Endothelial cell of umbilical vein (primary cell): ENCODE data around the gene COL13A1. TPM values are rescaled to one million over a fixed set of nuclear protein-coding genes. Genes with fewer than 3 reads are reported as not detected.

ENCODE experiments used
- BruUV-seq: library from RNA; stranded (reverse); fragments of 400-500 nt; replicated peaks from 2 replicates; lab custom pipeline; 2021; lab: Mats Ljungman, UMichigan
- CTCF ChIA-PET: fragments of 300-600, 350-600 bp; sonication (Branson Sonifier 250); formaldehyde crosslinking; loops from one replicate; lab custom pipeline; 2021; ENCODE audit warnings: antibody characterized with exemption, inconsistent platforms; lab: Charles Lee
- POLR2A ChIA-PET: fragments of 300-600, 350-600 bp; sonication (Branson Sonifier 250); formaldehyde crosslinking; loops from one replicate; lab custom pipeline; 2021; ENCODE audit warnings: antibody characterized with exemption, inconsistent platforms; lab: Charles Lee
- DNase-seq: peaks from one replicate; pipeline ENCODE4 v3.0.0-alpha.2; 2011; ENCODE audit warnings: low read depth, low spot score
- FAIRE-seq: peaks from 2 replicates; lab custom pipeline; 2011; peaks lifted over from hg19 to GRCh38; lab: Jason Lieb, UNC
- H2AFZ ChIP-seq: 2 replicates; pipeline ENCODE4 v1.6.0; 2012; ENCODE audit warnings: low read depth, low read length, control low read depth, inconsistent platforms
- H3K27ac ChIP-seq: 2 replicates; pipeline ENCODE4 v1.5.1; 2011; ENCODE audit warnings: low read depth, mild to moderate bottlenecking, control low read depth, low read length, moderate library complexity; ENCODE audit not compliant: insufficient read depth
- H3K27me3 ChIP-seq, 2 experiments: 2 replicates each; pipeline versions ENCODE4 v1.6.0 to v1.6.1; 2011; ENCODE audit warnings: low read length in 2 of 2, mixed read lengths in 1 of 2; ENCODE audit not compliant: control insufficient read depth in 2 of 2, insufficient read depth in 2 of 2
- H3K36me3 ChIP-seq, 2 experiments: 2 replicates in 1 of 2; 3 replicates in 1 of 2; pipeline ENCODE4 v1.5.1; 2011; ENCODE audit warnings: low read length in 2 of 2, mild to moderate bottlenecking in 1 of 2, moderate library complexity in 1 of 2; ENCODE audit not compliant: control insufficient read depth in 2 of 2, insufficient read depth in 2 of 2; ENCODE audit errors: extremely low read depth in 1 of 2
- H3K4me1 ChIP-seq: 3 replicates; pipeline ENCODE4 v1.5.1; 2011; ENCODE audit warnings: mild to moderate bottlenecking, low read length; ENCODE audit not compliant: control insufficient read depth, insufficient read depth; ENCODE audit errors: extremely low read depth
- H3K4me2 ChIP-seq: 2 replicates; pipeline ENCODE4 v1.6.1; 2011; ENCODE audit warnings: low read length, control low read depth, mixed read lengths; ENCODE audit not compliant: insufficient read depth
- H3K4me3 ChIP-seq, 3 experiments: fragments of 200-600 bp in 1 of 3; sonication (generic), shearing (Covaris generic) in 1 of 3; replicated peaks in 1 of 3; 2 replicates each; pipeline ENCODE4 v1.5.1; 2011 to 2016; ENCODE audit warnings: control low read depth in 3 of 3, low read length in 3 of 3, mild to moderate bottlenecking in 2 of 3, inconsistent platforms in 1 of 3, low read depth in 1 of 3, moderate library complexity in 1 of 3; ENCODE audit not compliant: insufficient read depth in 1 of 3
- H3K79me2 ChIP-seq: 2 replicates; pipeline ENCODE4 v1.6.0; 2012; ENCODE audit warnings: low read length, inconsistent platforms; ENCODE audit not compliant: control insufficient read depth, insufficient read depth
- H3K9ac ChIP-seq: replicated peaks from 2 replicates; pipeline ENCODE3; 2011; ENCODE audit warnings: low read length, control low read depth; ENCODE audit not compliant: insufficient read depth; ENCODE audit errors: extremely low read depth
- H3K9me1 ChIP-seq: replicated peaks from 3 replicates; pipeline ENCODE4 v1.6.0; 2011; ENCODE audit warnings: mild to moderate bottlenecking, low read length; ENCODE audit not compliant: control insufficient read depth, insufficient read depth; ENCODE audit errors: extremely low read depth
- H3K9me3 ChIP-seq: replicated peaks from 2 replicates; pipeline ENCODE4 v1.5.1; 2012; ENCODE audit warnings: low read length, inconsistent platforms; ENCODE audit not compliant: control insufficient read depth, insufficient read depth
- H4K20me1 ChIP-seq: replicated peaks from 2 replicates; pipeline ENCODE3; 2011; ENCODE audit warnings: mild to moderate bottlenecking, low read length; ENCODE audit not compliant: control insufficient read depth, insufficient read depth; ENCODE audit errors: extremely low read depth
- EZH2 ChIP-seq: IDR thresholded peaks from 2 replicates; pipeline ENCODE4 v1.6.1; 2012; ENCODE audit warnings: borderline replicate concordance, low read depth, mild to moderate bottlenecking, moderate library complexity, low read length, inconsistent platforms; ENCODE audit not compliant: severe bottlenecking
- FOS ChIP-seq: IDR thresholded peaks from 2 replicates; pipeline ENCODE4 v1.6.1; 2011; ENCODE audit warnings: mild to moderate bottlenecking, low read length, moderate library complexity, borderline replicate concordance; ENCODE audit not compliant: insufficient read depth
- GATA2 ChIP-seq: IDR thresholded peaks from 2 replicates; pipeline ENCODE4 v1.7.0; 2011; ENCODE audit warnings: low read depth, mild to moderate bottlenecking, moderate library complexity, mixed read lengths, low read length; ENCODE audit not compliant: insufficient read length, insufficient read depth
- JUN ChIP-seq: IDR thresholded peaks from 2 replicates; pipeline ENCODE4 v1.6.1; 2011; ENCODE audit warnings: borderline replicate concordance, low read depth; ENCODE audit not compliant: insufficient read length, insufficient read depth
- MYC ChIP-seq: IDR thresholded peaks from one replicate; pipeline ENCODE4 v1.6.1; 2011; ENCODE audit warnings: mild to moderate bottlenecking, low read depth, low read length
- POLR2A ChIP-seq: IDR thresholded peaks from 2 replicates; pipeline ENCODE4 v1.6.1; 2012; ENCODE audit warnings: low read depth, mild to moderate bottlenecking, control low read depth, low read length
- POLR2AphosphoS5 ChIP-seq: IDR thresholded peaks from 2 replicates; pipeline ENCODE4 v1.6.1; 2012; ENCODE audit warnings: low read depth, mild to moderate bottlenecking, control low read depth, low read length, moderate library complexity; ENCODE audit not compliant: insufficient read depth
- dilution Hi-C: fragments of 300-500 bp; cut with MboI; formaldehyde crosslinking; loops from one replicate; pipeline ENCODE4 v1.15.0; 2019; ENCODE audit warnings: low sequenced_read_pairs; ENCODE audit not compliant: extremely low pct_ligation_motif_present
- intact Hi-C: fragments of 100-400 bp; cut with micrococcal nuclease; formaldehyde crosslinking; loops from one replicate; pipeline ENCODE4 v1.10.0; 2022
- polyA plus RNA-seq, 4 experiments: library from polyadenylated mRNA; depleted of rRNA in 3 of 4; stranded (reverse) in 3 of 4; unstranded in 1 of 4; fragments of >200 nt; gene quantifications; 2 replicates each; pipeline versions ENCODE4 v1.2.1 to v1.2.3, GENCODE V29; 2011 to 2012; ENCODE audit warnings: missing spikeins in 1 of 4
- total RNA-seq: library from RNA; stranded (reverse); gene quantifications from 2 replicates; pipeline ENCODE4 v1.2.3, GENCODE V29; 2021
- TF ChIP-seq, protein P1 (sequence below), 2 donors: IDR thresholded peaks; 1 replicate in 1 of 2; 2 replicates in 1 of 2; pipeline ENCODE4 v1.5.1; 2011; ENCODE audit warnings: low read length in 2 of 2, mild to moderate bottlenecking in 2 of 2, moderate library complexity in 2 of 2, control low read depth in 1 of 2, inconsistent platforms in 1 of 2, low read depth in 1 of 2; ENCODE audit not compliant: insufficient read depth in 1 of 2; ENCODE audit errors: extremely low read depth in 1 of 2
- TF ChIP-seq, protein P2 (sequence below): IDR thresholded peaks from 2 replicates; pipeline ENCODE4 v1.6.1; 2011; ENCODE audit not compliant: insufficient read depth, insufficient read length

The COL13A1 gene
- total and polyA plus RNA-seq, 2 donors (not counting 3 experiments of a cell fraction or from before 2014, with no cell fraction given), result 21.4 to 47.5 TPM

DNA sequence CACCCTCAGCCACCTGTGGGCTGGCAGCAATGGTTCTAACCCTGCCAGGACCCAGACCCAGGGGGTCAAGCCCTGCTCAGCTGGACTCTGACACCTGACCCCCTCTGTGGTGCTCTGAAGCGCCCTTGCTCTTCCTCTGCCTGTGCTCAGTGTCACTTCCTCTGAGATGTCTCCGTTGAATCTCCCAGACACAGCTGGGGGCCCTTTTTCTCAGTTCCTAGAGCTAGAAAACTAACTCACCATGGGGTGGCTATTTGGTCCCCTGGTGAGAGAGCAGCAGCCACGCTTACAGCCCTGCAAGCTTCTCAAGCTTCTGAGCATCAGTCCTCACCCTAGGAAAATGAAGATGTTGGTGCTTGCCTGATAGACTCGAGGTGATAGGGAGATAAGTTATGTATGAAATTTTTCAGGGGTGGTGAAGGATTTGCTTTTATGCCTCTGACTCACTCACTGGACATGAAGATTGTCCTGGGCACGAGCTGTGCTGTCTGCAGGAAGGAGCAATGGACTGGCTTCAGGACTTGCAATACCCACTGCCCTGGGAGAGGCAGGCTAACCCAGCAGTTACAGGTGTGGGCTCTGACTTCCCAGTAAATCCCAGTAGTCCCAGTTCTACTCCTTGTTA is 29.6 kb downstream of the COL13A1 start:
- H4K20me1 ChIP-seq, result no peaks in the 10 kb centered on the region
- dilution Hi-C loops, result no loop called here
- FAIRE-seq (no peak), DNase-seq (no peak)
- H3K27ac ChIP-seq, result no peak overlapping the region
- H3K79me2 ChIP-seq, result peaks cover 26% of the 10 kb centered on the region
- intact Hi-C loops, result no loop called here
- no peaks in the 10 kb centered on the region for H3K36me3 ChIP-seq
- no peaks in the 10 kb centered on the region for H3K9me3 ChIP-seq
- TF ChIP-seq POLR2A, result no peak
- ChIA-PET CTCF (interaction anchor here (1.6 to 2.8 kb wide), 2 partner anchors 30 to 83 kb away, joined by 5 to 8 read pairs; no protein-coding TSS in a partner anchor), POLR2A (interaction anchor here (0.7 kb wide), 1 partner anchor 15 kb away, joined by 3 read pairs; no protein-coding TSS in a partner anchor)
- H3K4me2 ChIP-seq, result no peak overlapping the region
- H3K9ac ChIP-seq, result no peak overlapping the region
- BruUV-seq, result no TSS peak
- no peaks in the 10 kb centered on the region for H3K9me1 ChIP-seq
- H3K4me1 ChIP-seq, result peaks cover 42% of the 10 kb centered on the region
- H3K4me3 ChIP-seq, result no peak overlapping the region
- no peak overlapping the region for H2AFZ ChIP-seq
- no peaks in the 10 kb centered on the region for H3K27me3 ChIP-seq

DNA sequence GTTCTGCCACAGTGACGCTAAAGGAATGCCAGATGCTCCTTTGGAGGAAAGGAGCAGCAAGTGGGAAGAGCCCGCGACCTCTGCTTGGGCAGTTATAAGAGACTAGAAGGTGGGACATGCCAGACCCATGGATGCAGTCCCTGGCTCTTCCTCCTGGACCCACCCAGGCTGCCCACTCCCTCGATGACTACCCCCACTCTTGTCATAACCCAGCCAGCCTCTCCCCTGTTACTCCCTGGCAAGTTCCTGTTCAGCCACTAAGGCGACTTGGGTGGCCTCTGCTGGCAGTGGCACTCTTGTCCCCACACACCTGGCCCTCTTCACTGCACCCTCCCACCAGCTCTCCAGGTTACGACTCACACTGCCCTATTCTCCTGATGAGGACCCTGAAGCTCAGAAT is 33.5 kb downstream of the COL13A1 start:
- Histone ChIP-seq H4K20me1 (no peaks in the 10 kb centered on the region), H3K9me3 (no peaks in the 10 kb centered on the region), H3K9ac (no peak overlapping the region), H3K27me3 (no peaks in the 10 kb centered on the region), H3K79me2 (peaks cover 21% of the 10 kb centered on the region), H2AFZ (no peak overlapping the region), H3K9me1 (no peaks in the 10 kb centered on the region), H3K4me1 (peaks cover 48% of the 10 kb centered on the region), H3K4me2 (no peak overlapping the region), H3K27ac (no peak overlapping the region), H3K36me3 (no peaks in the 10 kb centered on the region), H3K4me3 (no peak overlapping the region)
- CTCF ChIA-PET, result interaction anchor here (1.0 to 6.0 kb wide), 6 partner anchors 14 to 79 kb away, joined by 3 to 36 read pairs (median 9); no protein-coding TSS in a partner anchor
- POLR2A ChIA-PET, result no interaction called here
- DNase-seq, result no peak
- dilution Hi-C loops, result no loop called here
- no TSS peak for BruUV-seq
- no peak for FAIRE-seq
- intact Hi-C loops, result no loop called here
- TF ChIP-seq, protein P1, sequence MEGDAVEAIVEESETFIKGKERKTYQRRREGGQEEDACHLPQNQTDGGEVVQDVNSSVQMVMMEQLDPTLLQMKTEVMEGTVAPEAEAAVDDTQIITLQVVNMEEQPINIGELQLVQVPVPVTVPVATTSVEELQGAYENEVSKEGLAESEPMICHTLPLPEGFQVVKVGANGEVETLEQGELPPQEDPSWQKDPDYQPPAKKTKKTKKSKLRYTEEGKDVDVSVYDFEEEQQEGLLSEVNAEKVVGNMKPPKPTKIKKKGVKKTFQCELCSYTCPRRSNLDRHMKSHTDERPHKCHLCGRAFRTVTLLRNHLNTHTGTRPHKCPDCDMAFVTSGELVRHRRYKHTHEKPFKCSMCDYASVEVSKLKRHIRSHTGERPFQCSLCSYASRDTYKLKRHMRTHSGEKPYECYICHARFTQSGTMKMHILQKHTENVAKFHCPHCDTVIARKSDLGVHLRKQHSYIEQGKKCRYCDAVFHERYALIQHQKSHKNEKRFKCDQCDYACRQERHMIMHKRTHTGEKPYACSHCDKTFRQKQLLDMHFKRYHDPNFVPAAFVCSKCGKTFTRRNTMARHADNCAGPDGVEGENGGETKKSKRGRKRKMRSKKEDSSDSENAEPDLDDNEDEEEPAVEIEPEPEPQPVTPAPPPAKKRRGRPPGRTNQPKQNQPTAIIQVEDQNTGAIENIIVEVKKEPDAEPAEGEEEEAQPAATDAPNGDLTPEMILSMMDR (IDR thresholded peaks at IDR 0.05; ENCODE audit: extremely low read depth in 1 of 2, insufficient read depth in 1 of 2, low read depth in 1 of 2, low read length in 2 of 2), result no peak
- no peak for TF ChIP-seq EZH2
- TF ChIP-seq GATA2, result no peak
- TF ChIP-seq MYC, result no peak
- no peak for TF ChIP-seq FOS
- TF ChIP-seq, protein P2, sequence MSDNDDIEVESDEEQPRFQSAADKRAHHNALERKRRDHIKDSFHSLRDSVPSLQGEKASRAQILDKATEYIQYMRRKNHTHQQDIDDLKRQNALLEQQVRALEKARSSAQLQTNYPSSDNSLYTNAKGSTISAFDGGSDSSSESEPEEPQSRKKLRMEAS, result no peak
- no peak for TF ChIP-seq POLR2A
- TF ChIP-seq JUN, result no peak
- TF ChIP-seq POLR2AphosphoS5, result no peak
